Transverse colon (tissue), 4 donors: Measurements from ENCODE around the gene HS3ST5. TPM values are rescaled to one million over a fixed set of nuclear protein-coding genes. Genes with fewer than 3 reads are reported as not detected.

Experiments used
- DNase-seq: peaks from one replicate; pipeline ENCODE4 v3.0.0-alpha.2; 2019
- H3K27ac ChIP-seq, 4 donors: fragments of 200-600 bp; sonication (generic); 2 replicates each; pipeline ENCODE4 v1.5.1; 2016 to 2018; ENCODE audit warnings: inconsistent platforms in 4 of 4
- H3K27me3 ChIP-seq: fragments of 200-600 bp; sonication (generic); 2 replicates; pipeline ENCODE4 v1.5.1; 2017; ENCODE audit warnings: inconsistent platforms
- H3K36me3 ChIP-seq, 4 donors: fragments of 200-600 bp; sonication (generic); 2 replicates each; pipeline ENCODE4 v1.5.1; 2017 to 2019; ENCODE audit warnings: inconsistent platforms in 4 of 4
- H3K4me1 ChIP-seq, 4 donors: fragments of 200-600 bp; sonication (generic); 2 replicates each; pipeline ENCODE4 v1.5.1; 2017 to 2020; ENCODE audit warnings: inconsistent platforms in 4 of 4
- H3K4me3 ChIP-seq, 4 donors: fragments of 200-600 bp; sonication (generic); 1 replicate in 1 of 4; 2 replicates in 3 of 4; pipeline versions ENCODE4 v1.5.1 to v1.6.1; 2017 to 2019; ENCODE audit warnings: inconsistent platforms in 4 of 4
- H3K9me3 ChIP-seq, 2 donors: fragments of 200-600 bp; sonication (generic); 2 replicates each; pipeline ENCODE4 v1.5.1; 2017 to 2019; ENCODE audit warnings: inconsistent platforms in 2 of 2
- EP300 ChIP-seq: sonication (generic); formaldehyde crosslinking; IDR thresholded peaks from one replicate; pipeline ENCODE4 v1.6.1; 2017; ENCODE audit warnings: antibody characterized with exemption, low read depth
- POLR2A ChIP-seq: fragments of 450-650 bp; IDR thresholded peaks from one replicate; pipeline ENCODE4 v1.6.1; 2016; ENCODE audit warnings: antibody characterized with exemption, mild to moderate bottlenecking, moderate library complexity
- POLR2AphosphoS5 ChIP-seq, 3 donors: sonication (generic); formaldehyde crosslinking; IDR thresholded peaks; one replicate each; pipeline ENCODE4 v1.6.1; 2016; ENCODE audit warnings: antibody characterized with exemption in 3 of 3
- WGBS, 2 donors: methylation state at CpG; one replicate each; pipeline ENCODE4 v1.1.5; 2018; ENCODE audit warnings: low coverage in 1 of 2; 5-methylcytosine and 5-hydroxymethylcytosine counted together
- in situ Hi-C, 4 donors: fragments of 200-750 bp; cut with MboI; loops; one replicate each; pipeline versions ENCODE4 v1.15.0 to v1.15.1; 2017; ENCODE audit warnings: low sequenced_read_pairs in 3 of 4, low pct_ligation_motif_present in 1 of 4, low pct_unique_long_range_greater_than_20kb in 1 of 4
- intact Hi-C: fragments of 100-400 bp; cut with DNase I; formaldehyde crosslinking; loops from one replicate; pipeline ENCODE4 v1.15.1; 2023; ENCODE audit warnings: low total_unique reads
- total RNA-seq, 4 donors: library from RNA; depleted of rRNA; stranded (reverse); fragments of >200 nt; gene quantifications; one replicate each; pipeline ENCODE4 v1.1.0, GENCODE V29; 2016
- TF ChIP-seq, protein P1 (sequence below), 5 experiments: fragments of 200-600 bp in 3 of 5; fragments of 450-650 bp in 2 of 5; sonication (generic) in 3 of 5; IDR thresholded peaks; 1 replicate in 2 of 5; 2 replicates in 3 of 5; pipeline ENCODE4 v1.5.1; 2016 to 2017; ENCODE audit warnings: antibody characterized with exemption in 5 of 5, inconsistent platforms in 3 of 5, mild to moderate bottlenecking in 2 of 5, moderate library complexity in 1 of 5

HS3ST5 gene
- total RNA-seq, 4 donors from 2014 or later: 0.27 to 0.32 TPM; not detected in 2

DNA sequence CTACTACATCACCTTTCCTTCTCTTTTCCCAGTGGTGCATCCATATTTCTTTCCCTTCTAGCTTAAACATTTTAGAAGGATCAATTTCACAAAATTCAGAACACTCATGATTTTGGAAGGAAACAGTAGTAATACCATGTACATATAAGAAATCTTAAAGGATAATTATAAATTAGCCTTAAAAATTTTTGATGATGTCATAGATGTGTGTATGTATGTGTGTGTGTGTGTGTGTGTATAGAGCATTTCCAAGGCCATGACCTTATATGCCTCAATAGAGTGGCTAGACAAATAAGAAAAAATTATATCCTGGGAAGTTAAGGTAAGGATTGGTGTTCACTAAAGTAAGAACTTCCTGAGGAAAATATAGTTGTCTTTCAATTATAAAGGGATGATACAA is 24.1 kb upstream of the HS3ST5 start:
- TF ChIP-seq POLR2A (no peak), EP300 (no peak), POLR2AphosphoS5 (IDR thresholded peaks at IDR 0.05) (no peak)
- TF ChIP-seq, protein P1, sequence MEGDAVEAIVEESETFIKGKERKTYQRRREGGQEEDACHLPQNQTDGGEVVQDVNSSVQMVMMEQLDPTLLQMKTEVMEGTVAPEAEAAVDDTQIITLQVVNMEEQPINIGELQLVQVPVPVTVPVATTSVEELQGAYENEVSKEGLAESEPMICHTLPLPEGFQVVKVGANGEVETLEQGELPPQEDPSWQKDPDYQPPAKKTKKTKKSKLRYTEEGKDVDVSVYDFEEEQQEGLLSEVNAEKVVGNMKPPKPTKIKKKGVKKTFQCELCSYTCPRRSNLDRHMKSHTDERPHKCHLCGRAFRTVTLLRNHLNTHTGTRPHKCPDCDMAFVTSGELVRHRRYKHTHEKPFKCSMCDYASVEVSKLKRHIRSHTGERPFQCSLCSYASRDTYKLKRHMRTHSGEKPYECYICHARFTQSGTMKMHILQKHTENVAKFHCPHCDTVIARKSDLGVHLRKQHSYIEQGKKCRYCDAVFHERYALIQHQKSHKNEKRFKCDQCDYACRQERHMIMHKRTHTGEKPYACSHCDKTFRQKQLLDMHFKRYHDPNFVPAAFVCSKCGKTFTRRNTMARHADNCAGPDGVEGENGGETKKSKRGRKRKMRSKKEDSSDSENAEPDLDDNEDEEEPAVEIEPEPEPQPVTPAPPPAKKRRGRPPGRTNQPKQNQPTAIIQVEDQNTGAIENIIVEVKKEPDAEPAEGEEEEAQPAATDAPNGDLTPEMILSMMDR (IDR thresholded peaks at IDR 0.05): no peak
- H3K36me3 ChIP-seq: no peaks in the 10 kb centered on the region
- H3K4me3 ChIP-seq: no peak overlapping the region
- H3K9me3 ChIP-seq: no peaks in the 10 kb centered on the region
- no peak for DNase-seq
- no peak overlapping the region for H3K27ac ChIP-seq
- in situ Hi-C loops: no loop called here
- intact Hi-C loops: no loop called here
- H3K4me1 ChIP-seq: no peaks in the 10 kb centered on the region
- no peaks in the 10 kb centered on the region for H3K27me3 ChIP-seq

DNA sequence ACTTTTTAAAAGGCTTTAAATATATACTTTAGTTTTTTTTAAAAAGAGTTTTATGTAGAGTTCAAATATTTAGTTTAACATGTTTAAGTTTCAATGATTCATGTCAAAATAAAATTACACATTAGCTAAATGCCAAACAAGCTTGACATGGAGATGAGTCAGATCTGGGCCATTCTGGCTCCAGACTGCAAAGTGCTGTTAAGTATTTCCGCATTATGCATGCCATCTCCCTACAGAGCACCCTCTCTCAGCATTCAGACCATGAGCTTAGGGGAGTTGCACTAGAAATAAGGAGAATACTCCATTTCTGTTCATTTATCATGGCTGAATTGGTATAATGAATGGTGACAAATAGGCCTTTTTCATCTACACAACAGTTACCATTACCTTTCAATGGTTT is 21.5 kb upstream of the HS3ST5 start:
- no peak for DNase-seq
- no peaks in the 10 kb centered on the region for H3K9me3 ChIP-seq
- TF ChIP-seq EP300: no peak
- no peak for TF ChIP-seq POLR2AphosphoS5 (IDR thresholded peaks at IDR 0.05)
- TF ChIP-seq, protein P1 (IDR thresholded peaks at IDR 0.05): no peak
- no peak for TF ChIP-seq POLR2A
- intact Hi-C loops: no loop called here
- H3K27ac ChIP-seq: no peak overlapping the region
- H3K36me3 ChIP-seq: no peaks in the 10 kb centered on the region
- H3K4me1 ChIP-seq: no peaks in the 10 kb centered on the region
- in situ Hi-C loops: no loop called here
- no peak overlapping the region for H3K4me3 ChIP-seq
- WGBS, 2 donors: 50% methylated on average over 1 of the region's 1 CpG; no CpG with 5 or more reads in 1 of the 2 donors
- no peaks in the 10 kb centered on the region for H3K27me3 ChIP-seq

DNA sequence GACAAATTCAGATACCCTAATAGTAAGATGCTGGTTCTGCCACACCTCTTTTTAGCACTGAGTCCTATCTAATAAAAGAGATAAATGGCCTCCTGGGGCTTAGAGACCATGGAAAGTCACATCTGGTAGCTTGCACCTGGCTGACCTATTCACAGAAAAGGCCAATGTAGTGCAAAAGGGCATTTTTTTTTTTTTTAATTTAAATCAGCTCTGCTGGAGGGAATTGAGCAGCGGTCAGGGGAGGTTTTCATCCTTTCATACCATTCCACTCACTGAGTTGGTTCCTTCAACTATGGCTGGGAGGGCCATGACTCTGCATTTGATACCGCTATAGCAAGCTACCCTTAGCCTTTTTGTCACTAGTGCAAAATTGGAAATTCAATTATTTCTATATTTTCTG is 20.1 kb upstream of the HS3ST5 start:
- WGBS, 2 donors: 93 to 97% methylated on average over 2 of the region's 2 CpGs

DNA sequence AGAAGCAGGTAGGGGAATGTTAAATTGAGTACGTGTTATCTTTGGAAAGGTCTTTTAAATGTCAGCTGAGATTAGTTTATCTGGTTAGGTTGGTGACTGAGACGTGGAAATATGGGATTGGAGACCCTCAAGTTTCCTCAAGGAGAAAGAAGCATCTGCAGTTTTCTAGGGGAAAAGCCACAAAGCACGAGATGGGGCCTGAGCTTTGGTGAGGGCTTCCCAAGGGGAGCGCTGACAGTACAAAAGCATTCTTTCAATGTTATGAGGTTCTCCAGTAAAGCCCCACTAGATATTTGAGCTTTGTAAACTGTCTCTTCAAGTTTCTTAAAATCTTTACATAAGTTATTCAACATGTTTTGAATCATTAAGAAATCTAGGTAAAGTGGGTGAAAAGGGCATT is 19.6 kb upstream of the HS3ST5 start:
- Histone ChIP-seq H3K9me3 (no peaks in the 10 kb centered on the region), H3K27ac (no peak overlapping the region), H3K4me1 (no peaks in the 10 kb centered on the region), H3K36me3 (no peaks in the 10 kb centered on the region), H3K4me3 (no peak overlapping the region), H3K27me3 (no peaks in the 10 kb centered on the region)
- no peak for DNase-seq
- in situ Hi-C loops: no loop called here
- intact Hi-C loops: no loop called here
- TF ChIP-seq POLR2A (no peak), POLR2AphosphoS5 (IDR thresholded peaks at IDR 0.05) (no peak), EP300 (no peak)
- TF ChIP-seq, protein P1 (IDR thresholded peaks at IDR 0.05): no peak
- WGBS, 2 donors: 76 to 77% methylated on average over 4 of the region's 4 CpGs

More for the DNA sequence above, 20.1 kb upstream of the HS3ST5 start:
- no peak for TF ChIP-seq POLR2A
- TF ChIP-seq EP300: no peak
- no peak for TF ChIP-seq POLR2AphosphoS5 (IDR thresholded peaks at IDR 0.05)
- TF ChIP-seq, protein P1 (IDR thresholded peaks at IDR 0.05): no peak
- Histone ChIP-seq H3K4me3 (no peak overlapping the region), H3K36me3 (no peaks in the 10 kb centered on the region), H3K4me1 (no peaks in the 10 kb centered on the region), H3K9me3 (no peaks in the 10 kb centered on the region), H3K27me3 (no peaks in the 10 kb centered on the region), H3K27ac (no peak overlapping the region)
- in situ Hi-C loops (no loop called here), intact Hi-C loops (no loop called here)
- no peak for DNase-seq
